HG03095 (cell line): ENCODE results near the gene HSPH1.
"Not testable (repeated sequence)": the region's sequence is repeated elsewhere in the genome, so short reads cannot be mapped to it uniquely, and the experiment has no call there.

Experiments
- ATAC-seq: cut with Tn5 transposase; IDR thresholded peaks from one replicate; pipeline ENCODE4 v1.9.1; 2021; ENCODE audit warnings: moderate library complexity; ENCODE audit not compliant: unreplicated experiment

HSPH1 gene

DNA sequence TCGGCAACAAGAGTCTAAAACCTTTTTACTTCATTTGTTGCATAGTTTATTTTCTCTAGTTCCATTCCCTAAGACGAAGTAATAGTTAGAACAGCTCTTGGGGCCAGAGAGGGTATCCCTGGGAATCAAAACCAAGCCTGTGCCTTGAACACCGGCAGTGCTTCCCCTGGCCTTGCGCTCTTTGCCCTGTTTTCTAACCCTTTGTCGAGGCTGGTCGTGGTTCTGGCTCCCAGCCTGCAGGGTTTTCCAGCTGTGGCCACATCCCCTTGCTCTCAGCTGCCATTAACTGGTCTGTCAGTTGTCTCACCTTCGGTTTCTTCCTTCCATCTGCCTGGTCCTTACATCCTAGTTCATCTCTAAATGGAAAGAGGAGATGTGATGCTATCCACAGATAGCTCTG, 61.0 kb downstream of the HSPH1 start:
- ATAC-seq, result no peak

DNA sequence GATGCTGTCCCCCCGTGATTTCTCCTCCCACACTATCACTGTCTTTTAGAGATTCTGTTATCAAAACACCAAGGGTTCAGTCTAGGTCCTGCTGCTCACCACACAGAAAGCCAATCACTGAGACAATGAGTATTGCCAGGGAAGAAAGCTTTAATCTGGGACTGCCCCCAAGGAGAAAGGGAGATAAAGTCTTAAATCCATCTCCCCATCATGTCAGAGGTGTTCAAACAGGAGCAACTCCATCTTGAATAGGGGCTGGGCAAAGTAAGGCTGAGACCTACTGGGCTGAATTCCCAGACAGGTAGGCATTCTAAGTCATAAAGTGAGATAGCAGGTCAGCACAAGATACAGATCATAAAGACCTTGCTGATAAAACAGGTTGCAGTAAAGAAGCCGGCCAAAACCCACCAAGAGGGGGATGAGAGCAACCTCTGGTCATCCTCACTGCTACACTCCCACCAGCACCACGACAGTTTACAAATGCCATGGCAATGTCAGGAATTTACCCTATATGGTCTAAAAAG, 63.7 kb downstream of the HSPH1 start:
- ATAC-seq, result not testable (repeated sequence)

DNA sequence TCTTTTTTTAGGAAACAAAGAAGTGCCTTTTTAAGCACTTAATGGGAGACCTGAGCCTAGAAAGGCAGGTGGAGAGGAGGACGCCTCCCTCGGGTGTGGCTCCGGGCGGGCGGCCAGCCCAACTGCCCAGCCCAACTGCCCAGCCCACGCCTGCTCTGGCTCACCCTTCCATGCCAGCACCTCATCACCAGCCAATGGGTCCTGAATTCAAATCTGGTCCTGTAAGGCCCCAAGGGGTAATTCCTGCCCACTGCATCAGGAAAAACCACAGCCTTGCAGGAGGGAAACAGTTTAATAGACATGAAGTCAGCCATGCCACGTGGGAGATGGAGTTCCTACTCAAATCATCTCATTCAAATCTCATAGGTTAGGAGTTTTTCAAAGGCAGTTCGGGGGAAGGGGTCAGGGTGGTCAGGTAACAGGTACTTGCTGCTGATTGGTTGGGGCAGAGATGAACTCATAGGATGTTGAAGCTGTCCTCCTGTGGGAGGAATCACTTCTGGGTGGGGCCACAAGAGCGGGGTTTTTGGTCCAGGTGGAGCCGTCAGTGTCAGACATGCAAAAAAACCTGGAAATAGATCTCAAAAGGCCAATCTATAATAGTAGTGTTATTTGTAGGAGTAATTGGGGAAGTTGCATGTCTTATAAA, 64.9 kb downstream of the HSPH1 start:
- ATAC-seq, result no peak

DNA sequence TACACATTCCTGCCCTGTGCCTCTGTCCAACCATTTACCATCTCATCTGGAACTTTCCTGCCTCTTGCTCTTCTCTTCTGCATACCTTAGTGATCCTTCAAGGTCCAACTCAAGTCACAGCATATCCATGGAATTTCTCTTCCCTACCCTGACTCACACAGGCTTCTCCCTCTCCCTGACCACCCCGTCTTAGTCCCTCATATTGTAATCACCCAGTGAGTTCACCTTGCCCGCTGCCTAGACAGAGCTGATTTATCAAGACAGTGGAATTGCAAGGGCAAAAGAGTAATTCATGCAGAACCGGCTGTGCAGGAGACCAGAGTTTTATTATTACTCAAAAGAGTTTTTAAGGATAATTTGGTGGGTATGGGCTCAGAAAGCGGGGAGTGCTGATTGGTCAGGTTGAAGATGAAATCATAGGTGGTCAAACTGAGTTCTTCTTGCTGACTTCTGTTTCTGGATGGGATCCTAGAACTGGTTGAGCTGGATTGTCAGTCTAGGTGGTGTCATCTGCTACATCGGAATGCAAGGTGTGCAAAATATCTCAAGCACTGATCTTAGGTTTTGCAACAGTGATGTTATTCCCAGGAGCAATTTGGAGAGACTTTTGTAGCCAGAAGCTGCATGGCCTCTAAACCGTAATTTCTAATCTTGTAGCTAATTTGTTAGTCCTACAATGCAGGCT, 67.2 kb downstream of the HSPH1 start:
- no peak for ATAC-seq

DNA sequence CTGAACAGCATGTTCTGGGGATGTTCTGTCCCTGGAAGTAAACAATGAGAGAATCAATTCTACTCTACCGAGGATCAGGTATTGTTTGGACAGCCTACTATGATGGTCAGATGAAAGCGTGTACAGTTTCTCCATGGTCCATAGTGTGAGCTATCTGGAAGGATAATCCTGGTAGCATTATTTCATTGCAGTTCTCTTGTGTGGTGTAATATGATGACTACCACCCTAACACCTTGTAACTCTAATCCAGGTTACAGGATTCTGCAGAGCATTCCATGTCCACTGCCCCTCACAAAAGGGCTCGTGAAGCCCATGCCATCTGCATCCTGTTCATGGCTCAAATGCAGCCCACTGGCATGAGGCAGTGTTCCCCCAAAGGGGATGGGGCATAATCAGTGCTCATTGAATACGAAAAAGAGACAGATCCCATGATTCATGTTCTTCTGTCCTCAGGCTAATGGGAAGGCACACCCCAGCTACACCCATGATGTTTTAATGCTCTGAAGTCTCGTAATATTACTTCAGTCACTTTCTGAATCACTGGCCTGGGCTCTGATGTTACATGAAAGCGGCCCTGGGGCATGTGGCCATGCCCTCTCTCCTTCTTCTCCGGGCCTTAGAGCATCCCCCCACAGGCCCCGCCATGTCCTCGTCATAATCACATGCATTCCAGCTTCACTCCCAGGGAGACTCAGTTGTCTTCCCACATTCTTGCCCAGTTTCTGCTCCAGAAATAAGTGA, 68.4 kb downstream of the HSPH1 start:
- ATAC-seq, result no peak

DNA sequence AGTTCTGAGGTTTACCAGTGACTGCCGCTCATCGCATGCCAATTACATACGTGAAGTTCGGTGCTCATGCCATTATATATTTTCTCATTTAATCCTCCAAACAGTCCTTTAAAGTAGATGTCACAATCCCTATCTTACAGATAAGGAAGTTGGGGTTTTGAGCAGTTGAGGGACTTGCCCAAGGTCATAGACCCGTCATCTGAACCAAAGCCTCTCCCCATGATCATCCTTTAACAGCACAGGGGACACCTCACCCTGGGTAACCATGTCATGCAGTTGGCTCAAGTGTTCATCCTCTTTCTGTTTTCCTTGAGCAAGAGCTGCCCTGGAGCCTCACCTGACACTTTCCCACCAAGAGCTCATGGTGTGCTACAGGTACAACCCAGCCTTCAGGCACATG, 69.1 kb downstream of the HSPH1 start:
- no peak for ATAC-seq

DNA sequence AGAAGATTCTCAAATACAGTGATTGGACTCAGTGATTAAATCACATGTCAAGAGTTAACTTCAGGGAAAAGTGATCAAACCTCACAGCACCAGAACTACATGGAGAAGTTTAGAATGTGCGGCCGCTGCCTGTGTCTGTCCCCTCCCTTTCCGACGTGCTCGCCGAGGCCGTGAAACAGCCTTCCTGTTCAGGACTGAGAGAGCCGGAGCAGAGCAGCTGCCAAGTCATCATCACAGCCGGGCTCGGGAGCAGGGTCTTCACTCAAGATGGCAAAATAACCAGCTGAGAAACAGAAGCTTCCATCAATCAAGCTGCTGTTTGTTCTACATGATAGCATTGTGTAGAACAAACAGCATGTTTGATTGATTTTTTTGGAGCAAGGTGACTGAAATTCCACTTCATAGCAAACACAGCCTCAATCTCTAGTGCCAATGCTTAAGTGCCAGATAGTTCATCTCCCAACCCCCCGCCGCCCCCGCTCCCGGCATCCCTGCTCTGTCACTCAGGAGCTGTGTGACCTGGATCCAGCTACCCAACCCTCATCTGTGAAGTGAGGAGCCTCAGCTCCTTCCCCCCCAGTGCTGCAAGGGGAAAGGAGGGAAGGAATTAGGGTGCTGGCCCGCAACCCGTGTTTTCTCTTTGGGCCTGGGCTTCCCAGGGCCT, 70.6 kb downstream of the HSPH1 start:
- ATAC-seq, result no peak

DNA sequence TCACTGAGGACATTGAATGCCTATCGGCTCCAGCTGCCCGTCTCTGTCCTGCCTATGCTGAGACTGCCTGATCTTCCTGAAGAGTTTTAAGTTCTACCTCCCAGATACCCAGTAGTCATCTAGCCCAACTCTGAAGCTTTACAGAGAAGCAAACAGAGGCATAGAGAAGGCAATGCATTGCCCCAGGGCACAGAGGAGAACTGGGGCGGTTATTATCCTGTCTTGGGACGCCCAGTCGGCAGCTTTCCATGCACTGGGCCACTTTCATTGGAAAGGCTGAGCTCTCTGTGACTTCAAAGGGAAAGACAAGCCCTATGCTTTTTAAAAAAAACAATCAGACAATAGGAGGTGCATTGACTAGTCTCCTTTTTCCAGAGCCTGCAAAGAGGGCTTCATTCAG, 71.6 kb downstream of the HSPH1 start:
- ATAC-seq, result no peak

DNA sequence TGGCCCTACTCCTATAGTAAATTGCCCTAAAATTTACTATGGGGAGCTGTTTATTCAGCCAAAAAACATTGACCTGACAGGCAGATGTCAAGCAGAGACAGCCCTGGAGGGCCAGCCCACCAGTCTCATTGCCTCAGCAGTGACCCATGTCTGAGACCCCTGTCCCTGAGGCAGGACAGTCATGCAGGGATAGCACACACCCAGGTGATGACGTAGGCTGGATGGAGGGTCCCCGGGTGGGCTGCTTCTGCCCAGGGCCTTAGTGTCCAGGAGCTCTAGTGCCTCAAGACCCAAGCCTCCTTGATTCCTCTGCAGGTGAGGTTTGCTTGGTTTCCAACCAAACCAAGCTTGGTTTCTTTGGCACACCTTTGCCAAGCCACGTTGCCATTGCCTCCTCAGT, 72.1 kb downstream of the HSPH1 start:
- no peak for ATAC-seq

DNA sequence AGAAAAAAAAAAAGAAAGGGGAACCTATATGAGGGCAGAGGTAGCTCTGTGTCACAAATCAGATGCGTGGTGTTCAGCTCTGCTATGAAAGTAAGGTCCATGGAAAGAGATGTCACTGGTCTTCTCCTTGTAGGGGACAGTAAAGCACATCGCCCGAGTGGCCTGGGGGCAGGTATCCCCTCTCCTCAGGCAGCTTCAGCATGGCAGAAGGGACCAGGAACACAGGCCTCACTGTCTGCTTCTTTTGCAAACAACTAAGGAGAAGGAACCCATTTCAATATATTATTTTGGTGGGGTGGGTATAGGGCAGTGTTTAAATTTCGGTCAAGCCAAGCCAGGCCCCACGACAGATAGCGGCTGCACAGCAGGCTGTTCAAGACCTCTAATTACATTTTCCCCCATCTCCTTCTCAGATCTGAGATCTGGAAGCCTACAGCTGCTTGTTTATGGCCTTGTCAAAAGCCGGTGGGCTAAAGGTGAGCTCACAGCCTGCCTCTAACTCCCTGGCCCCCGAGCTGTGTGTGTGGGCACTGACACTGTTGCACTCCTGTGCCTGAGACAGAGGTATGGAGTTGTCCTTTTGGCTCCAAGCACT, 72.8 kb downstream of the HSPH1 start:
- no peak for ATAC-seq
